HS-27A (cell line): ENCODE results near the gene PLAAT5.

Source experiments
- DNase-seq: peaks from one replicate; pipeline ENCODE4 v3.0.0-alpha.2; 2012; ENCODE audit warnings: low read depth, missing footprints

The PLAAT5 gene

GRCh38 chr11:63512816-63513215 lies 21.8 kb upstream of the PLAAT5 start:
- no peak for DNase-seq

GRCh38 chr11:63511048-63511748 lies 20.2 kb upstream of the PLAAT5 start:
- no peak for DNase-seq

GRCh38 chr11:63510360-63511047 lies 19.5 kb upstream of the PLAAT5 start:
- peak; percentile 45 for DNase-seq

GRCh38 chr11:63508745-63509144 lies 17.8 kb upstream of the PLAAT5 start:
- no peak for DNase-seq

GRCh38 chr11:63508009-63508408 lies 17.0 kb upstream of the PLAAT5 start:
- DNase-seq = no peak

- DNase-seq = no peak
These were observed 16.5 kb upstream of the PLAAT5 start for GRCh38 chr11:63507511-63507910.

- no peak for DNase-seq
These were observed 15.9 kb upstream of the PLAAT5 start for GRCh38 chr11:63506876-63507275.

- DNase-seq = no peak
These were observed 15.0 kb upstream of the PLAAT5 start, which contains the start of gene LGALS12 for GRCh38 chr11:63505857-63506528. Gene LGALS12 (plus strand): TSS chr11:63506084. CDS start chr11:63506459, 375 bp downstream.

- DNase-seq = no peak
These were observed 14.1 kb upstream of the PLAAT5 start for GRCh38 chr11:63504933-63505586.

- DNase-seq = no peak
These were observed 13.1 kb upstream of the PLAAT5 start for GRCh38 chr11:63504054-63504453.

- no peak for DNase-seq
These were observed 12.5 kb upstream of the PLAAT5 start for GRCh38 chr11:63503492-63503891.

GRCh38 chr11:63502252-63502820 lies 11.4 kb upstream of the PLAAT5 start:
- DNase-seq = no peak

GRCh38 chr11:63501236-63501635 lies 10.3 kb upstream of the PLAAT5 start:
- DNase-seq = no peak

GRCh38 chr11:63499874-63500273 lies 8.9 kb upstream of the PLAAT5 start:
- DNase-seq = no peak

GRCh38 chr11:63494975-63495374 lies 4.0 kb upstream of the PLAAT5 start:
- DNase-seq = no peak

- DNase-seq = no peak
These were observed 2.2 kb upstream of the PLAAT5 start for GRCh38 chr11:63493127-63493526.

- no peak for DNase-seq
These were observed 1.5 kb upstream of the PLAAT5 start for GRCh38 chr11:63492441-63492840.

- no peak for DNase-seq
These were observed 837 bp upstream of the PLAAT5 start for GRCh38 chr11:63491636-63492372.

- DNase-seq = no peak
These were observed 247 bp upstream of the PLAAT5 start for GRCh38 chr11:63491240-63491587.

GRCh38 chr11:63489879-63490278 lies 1.1 kb downstream of the PLAAT5 start:
- DNase-seq = no peak

- no peak for DNase-seq
These were observed 2.2 kb downstream of the PLAAT5 start for GRCh38 chr11:63488789-63489188.

- DNase-seq = no peak
These were observed 5.2 kb downstream of the PLAAT5 start for GRCh38 chr11:63485777-63486176.
